ENCODE measurements around the gene AKAP13. TPM values are rescaled to one million over a fixed set of nuclear protein-coding genes. Genes with fewer than 3 reads are reported as not detected.

AKAP13 gene
- polyA plus RNA-seq, 1 of the 3 experiments (the other 2 are of a cell fraction), result 8.4 TPM

DNA sequence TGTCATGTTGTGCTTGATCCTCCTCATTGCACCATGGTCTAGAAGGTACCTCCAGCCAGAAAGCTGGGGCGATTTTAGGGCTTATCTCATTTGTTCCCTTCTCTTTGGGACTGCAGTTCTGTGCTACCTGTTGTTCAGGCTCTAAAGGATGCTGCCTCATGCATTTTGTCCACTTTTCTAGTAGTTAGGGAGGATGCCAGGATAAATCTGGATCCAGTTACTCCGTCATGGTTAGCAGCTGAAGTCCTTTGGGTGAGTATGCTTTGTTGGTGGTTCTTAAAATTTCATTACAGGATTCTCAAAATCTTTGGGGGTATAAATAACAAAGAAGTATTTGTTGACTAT, 8.9 kb downstream of the AKAP13 start:
- H3K4me3 ChIP-seq (ENCODE audit: low read depth in 2 of 2, low read length in 1 of 2), result no peak overlapping the region
- no peak overlapping the region for H2AFZ ChIP-seq (ENCODE audit: low read depth)
- H3F3A ChIP-seq (replicated peaks; ENCODE audit: insufficient read depth), result peaks cover 3% of the 10 kb centered on the region
- TF ChIP-seq, protein P1, sequence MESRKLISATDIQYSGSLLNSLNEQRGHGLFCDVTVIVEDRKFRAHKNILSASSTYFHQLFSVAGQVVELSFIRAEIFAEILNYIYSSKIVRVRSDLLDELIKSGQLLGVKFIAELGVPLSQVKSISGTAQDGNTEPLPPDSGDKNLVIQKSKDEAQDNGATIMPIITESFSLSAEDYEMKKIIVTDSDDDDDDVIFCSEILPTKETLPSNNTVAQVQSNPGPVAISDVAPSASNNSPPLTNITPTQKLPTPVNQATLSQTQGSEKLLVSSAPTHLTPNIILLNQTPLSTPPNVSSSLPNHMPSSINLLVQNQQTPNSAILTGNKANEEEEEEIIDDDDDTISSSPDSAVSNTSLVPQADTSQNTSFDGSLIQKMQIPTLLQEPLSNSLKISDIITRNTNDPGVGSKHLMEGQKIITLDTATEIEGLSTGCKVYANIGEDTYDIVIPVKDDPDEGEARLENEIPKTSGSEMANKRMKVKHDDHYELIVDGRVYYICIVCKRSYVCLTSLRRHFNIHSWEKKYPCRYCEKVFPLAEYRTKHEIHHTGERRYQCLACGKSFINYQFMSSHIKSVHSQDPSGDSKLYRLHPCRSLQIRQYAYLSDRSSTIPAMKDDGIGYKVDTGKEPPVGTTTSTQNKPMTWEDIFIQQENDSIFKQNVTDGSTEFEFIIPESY (IDR thresholded peaks at IDR 0.05; ENCODE audit: borderline replicate concordance, low read depth), result no peak
- TF ChIP-seq, protein P2, sequence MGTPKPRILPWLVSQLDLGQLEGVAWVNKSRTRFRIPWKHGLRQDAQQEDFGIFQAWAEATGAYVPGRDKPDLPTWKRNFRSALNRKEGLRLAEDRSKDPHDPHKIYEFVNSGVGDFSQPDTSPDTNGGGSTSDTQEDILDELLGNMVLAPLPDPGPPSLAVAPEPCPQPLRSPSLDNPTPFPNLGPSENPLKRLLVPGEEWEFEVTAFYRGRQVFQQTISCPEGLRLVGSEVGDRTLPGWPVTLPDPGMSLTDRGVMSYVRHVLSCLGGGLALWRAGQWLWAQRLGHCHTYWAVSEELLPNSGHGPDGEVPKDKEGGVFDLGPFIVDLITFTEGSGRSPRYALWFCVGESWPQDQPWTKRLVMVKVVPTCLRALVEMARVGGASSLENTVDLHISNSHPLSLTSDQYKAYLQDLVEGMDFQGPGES (IDR thresholded peaks at IDR 0.05; ENCODE audit: low read depth, low read length), result no peak
- TF ChIP-seq, protein P3, sequence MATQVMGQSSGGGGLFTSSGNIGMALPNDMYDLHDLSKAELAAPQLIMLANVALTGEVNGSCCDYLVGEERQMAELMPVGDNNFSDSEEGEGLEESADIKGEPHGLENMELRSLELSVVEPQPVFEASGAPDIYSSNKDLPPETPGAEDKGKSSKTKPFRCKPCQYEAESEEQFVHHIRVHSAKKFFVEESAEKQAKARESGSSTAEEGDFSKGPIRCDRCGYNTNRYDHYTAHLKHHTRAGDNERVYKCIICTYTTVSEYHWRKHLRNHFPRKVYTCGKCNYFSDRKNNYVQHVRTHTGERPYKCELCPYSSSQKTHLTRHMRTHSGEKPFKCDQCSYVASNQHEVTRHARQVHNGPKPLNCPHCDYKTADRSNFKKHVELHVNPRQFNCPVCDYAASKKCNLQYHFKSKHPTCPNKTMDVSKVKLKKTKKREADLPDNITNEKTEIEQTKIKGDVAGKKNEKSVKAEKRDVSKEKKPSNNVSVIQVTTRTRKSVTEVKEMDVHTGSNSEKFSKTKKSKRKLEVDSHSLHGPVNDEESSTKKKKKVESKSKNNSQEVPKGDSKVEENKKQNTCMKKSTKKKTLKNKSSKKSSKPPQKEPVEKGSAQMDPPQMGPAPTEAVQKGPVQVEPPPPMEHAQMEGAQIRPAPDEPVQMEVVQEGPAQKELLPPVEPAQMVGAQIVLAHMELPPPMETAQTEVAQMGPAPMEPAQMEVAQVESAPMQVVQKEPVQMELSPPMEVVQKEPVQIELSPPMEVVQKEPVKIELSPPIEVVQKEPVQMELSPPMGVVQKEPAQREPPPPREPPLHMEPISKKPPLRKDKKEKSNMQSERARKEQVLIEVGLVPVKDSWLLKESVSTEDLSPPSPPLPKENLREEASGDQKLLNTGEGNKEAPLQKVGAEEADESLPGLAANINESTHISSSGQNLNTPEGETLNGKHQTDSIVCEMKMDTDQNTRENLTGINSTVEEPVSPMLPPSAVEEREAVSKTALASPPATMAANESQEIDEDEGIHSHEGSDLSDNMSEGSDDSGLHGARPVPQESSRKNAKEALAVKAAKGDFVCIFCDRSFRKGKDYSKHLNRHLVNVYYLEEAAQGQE (IDR thresholded peaks at IDR 0.05; ENCODE audit: low read depth, low read length), result no peak
- TF ChIP-seq GABPA (IDR thresholded peaks at IDR 0.05; ENCODE audit: low read depth) (no peak), FOXM1 (IDR thresholded peaks at IDR 0.05; ENCODE audit: low read depth) (no peak), JUND (IDR thresholded peaks at IDR 0.05) (no peak), POLR2AphosphoS5 (IDR thresholded peaks at IDR 0.05; ENCODE audit: low read depth, low read length) (no peak)
- TF ChIP-seq, protein P4, sequence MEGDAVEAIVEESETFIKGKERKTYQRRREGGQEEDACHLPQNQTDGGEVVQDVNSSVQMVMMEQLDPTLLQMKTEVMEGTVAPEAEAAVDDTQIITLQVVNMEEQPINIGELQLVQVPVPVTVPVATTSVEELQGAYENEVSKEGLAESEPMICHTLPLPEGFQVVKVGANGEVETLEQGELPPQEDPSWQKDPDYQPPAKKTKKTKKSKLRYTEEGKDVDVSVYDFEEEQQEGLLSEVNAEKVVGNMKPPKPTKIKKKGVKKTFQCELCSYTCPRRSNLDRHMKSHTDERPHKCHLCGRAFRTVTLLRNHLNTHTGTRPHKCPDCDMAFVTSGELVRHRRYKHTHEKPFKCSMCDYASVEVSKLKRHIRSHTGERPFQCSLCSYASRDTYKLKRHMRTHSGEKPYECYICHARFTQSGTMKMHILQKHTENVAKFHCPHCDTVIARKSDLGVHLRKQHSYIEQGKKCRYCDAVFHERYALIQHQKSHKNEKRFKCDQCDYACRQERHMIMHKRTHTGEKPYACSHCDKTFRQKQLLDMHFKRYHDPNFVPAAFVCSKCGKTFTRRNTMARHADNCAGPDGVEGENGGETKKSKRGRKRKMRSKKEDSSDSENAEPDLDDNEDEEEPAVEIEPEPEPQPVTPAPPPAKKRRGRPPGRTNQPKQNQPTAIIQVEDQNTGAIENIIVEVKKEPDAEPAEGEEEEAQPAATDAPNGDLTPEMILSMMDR (IDR thresholded peaks at IDR 0.05), result no peak
- TF ChIP-seq, protein P5, sequence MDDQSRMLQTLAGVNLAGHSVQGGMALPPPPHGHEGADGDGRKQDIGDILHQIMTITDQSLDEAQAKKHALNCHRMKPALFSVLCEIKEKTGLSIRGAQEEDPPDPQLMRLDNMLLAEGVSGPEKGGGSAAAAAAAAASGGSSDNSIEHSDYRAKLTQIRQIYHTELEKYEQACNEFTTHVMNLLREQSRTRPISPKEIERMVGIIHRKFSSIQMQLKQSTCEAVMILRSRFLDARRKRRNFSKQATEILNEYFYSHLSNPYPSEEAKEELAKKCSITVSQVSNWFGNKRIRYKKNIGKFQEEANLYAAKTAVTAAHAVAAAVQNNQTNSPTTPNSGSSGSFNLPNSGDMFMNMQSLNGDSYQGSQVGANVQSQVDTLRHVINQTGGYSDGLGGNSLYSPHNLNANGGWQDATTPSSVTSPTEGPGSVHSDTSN (IDR thresholded peaks at IDR 0.05), result no peak
- no peak overlapping the region for H3K4me2 ChIP-seq
- ChIA-PET CTCF (interaction anchor here (0.8 to 1.2 kb wide), 2 partner anchors 15 to 115 kb away, joined by 3 read pairs; no protein-coding TSS in a partner anchor), POLR2A (no interaction called here)
- peaks cover 100% of the 10 kb centered on the region for H3K79me2 ChIP-seq (ENCODE audit: insufficient read depth)
- no peaks in the 10 kb centered on the region for H3K27me3 ChIP-seq (ENCODE audit: insufficient read depth)
- no peak overlapping the region for H3K27ac ChIP-seq (ENCODE audit: low read depth in 2 of 2, low read length in 1 of 2)
- peaks cover 73% of the 10 kb centered on the region for H4K20me1 ChIP-seq (ENCODE audit: insufficient read depth)
- H3K9me2 ChIP-seq, result no peaks in the 10 kb centered on the region
- DNase-seq, result no peak
- H3K36me3 ChIP-seq (replicated peaks in 1 of 2; ENCODE audit: control insufficient read depth in 1 of 2, insufficient read depth in 2 of 2, low read length in 1 of 2), result no peaks in the 10 kb centered on the region
- no peak overlapping the region for H3K9ac ChIP-seq
- WGBS (ENCODE audit: low lambda C conversion rate), result 92% methylated on average over 2 of the region's 2 CpGs
- H3K4me1 ChIP-seq (ENCODE audit: control insufficient read depth in 1 of 2, insufficient read depth in 2 of 2, low read depth in 1 of 2, low read length in 1 of 2), result no peaks in the 10 kb centered on the region; a peak in 1 of 4 replicates
- H3K9me3 ChIP-seq, result no peaks in the 10 kb centered on the region

Data from SK-N-SH (cell line).